HG03442 (cell line): ENCODE results near the gene SETDB1.
"Not testable (repeated sequence)": the region's sequence is repeated elsewhere in the genome, so short reads cannot be mapped to it uniquely, and the experiment has no call there.

Experiments used
- ATAC-seq: cut with Tn5 transposase; IDR thresholded peaks from one replicate; pipeline ENCODE4 v1.9.1; 2021; ENCODE audit warnings: mild to moderate bottlenecking, moderate library complexity; ENCODE audit not compliant: unreplicated experiment

The SETDB1 gene

GRCh38 chr1:150926097-150926741, at the start of gene SETDB1:
Gene SETDB1 (plus strand): TSS chr1:150926363. CDS start chr1:150927715, 1,352 bp downstream.
- ATAC-seq = peak; percentile 82

DNA sequence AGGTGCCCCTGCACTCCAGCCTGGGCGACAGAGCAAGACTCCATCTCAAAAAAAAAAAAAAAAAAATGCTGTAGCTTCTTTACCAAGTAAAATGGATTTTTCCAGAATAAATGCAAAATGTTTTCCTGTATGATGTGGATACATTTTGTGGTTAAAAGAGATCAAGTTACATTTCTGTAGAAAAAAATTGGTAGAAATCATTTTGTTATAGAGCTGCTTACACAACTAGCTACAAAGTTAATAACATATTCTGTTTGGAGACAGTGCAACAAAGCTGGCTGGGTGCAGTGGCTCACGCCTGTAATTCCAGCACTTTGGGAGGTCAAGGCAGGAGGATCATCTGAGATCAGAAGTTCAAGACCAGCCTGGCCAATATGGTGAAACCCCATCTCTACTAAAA, 47.2 kb upstream of the SETDB1 start:
- ATAC-seq = not testable (repeated sequence)

GRCh38 chr1:150881331-150882070, 44.7 kb upstream of the SETDB1 start:
- ATAC-seq = no peak

DNA sequence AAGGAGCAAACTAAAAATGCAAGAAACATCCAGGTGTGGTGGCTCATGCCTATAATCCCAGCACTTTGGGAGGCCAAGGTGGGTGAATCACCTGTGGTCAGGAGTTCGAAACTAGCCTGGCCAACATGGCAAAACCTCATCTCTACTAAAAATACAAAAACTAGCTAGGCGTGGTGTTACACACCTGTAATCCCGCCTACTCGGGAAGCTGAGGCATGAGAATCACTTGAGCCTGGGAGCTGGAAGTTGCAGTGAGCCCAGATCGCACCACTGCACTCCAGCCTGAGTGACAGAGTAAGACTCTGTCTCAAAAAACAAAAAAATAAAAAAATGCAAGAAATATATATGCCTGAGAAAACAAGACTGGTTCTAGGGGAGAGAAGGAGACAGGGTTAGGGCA, 43.0 kb upstream of the SETDB1 start:
- not testable (repeated sequence) for ATAC-seq

- ATAC-seq = no peak
Observed at GRCh38 chr1:150887018-150887417, 39.1 kb upstream of the SETDB1 start, which contains the start of gene CTXND2. Gene CTXND2 (plus strand): TSS chr1:150887136. CDS start chr1:150912315, 25,179 bp downstream.

- ATAC-seq = no peak
Observed at GRCh38 chr1:150888727-150889126, 37.4 kb upstream of the SETDB1 start.

GRCh38 chr1:150890033-150890416, 36.1 kb upstream of the SETDB1 start:
- no peak for ATAC-seq

DNA sequence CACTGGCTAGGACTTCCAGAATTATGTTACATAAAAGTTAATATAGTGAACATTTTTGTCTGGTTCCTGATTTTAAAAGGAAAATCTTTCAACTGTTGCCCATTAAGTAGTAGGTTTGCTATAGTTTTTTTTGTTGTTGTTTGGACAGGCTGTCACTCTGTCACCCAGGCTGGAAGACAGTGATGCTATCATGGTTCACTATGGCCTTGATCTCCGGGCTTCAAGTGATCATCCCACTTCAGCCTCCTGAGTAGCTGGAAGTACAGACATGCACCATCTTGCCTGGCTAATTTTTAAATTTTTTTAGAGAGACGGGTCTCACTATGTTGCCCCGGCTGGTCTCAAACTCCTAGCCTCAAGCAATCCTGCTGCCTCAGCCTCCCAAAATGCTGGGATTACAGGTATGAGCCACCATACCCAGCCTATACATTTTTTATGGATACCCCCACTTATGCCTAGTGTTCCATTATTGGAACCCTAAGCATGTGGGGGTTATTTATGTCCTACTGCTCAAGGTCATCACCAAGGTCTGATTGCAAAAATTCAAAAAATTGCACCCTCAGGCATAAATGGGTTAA, 32.7 kb upstream of the SETDB1 start:
- no peak for ATAC-seq

- no peak for ATAC-seq
Observed at GRCh38 chr1:150895618-150896017, 30.5 kb upstream of the SETDB1 start.

- ATAC-seq = not testable (repeated sequence)
Observed at GRCh38 chr1:150899795-150900194, 26.4 kb upstream of the SETDB1 start.

DNA sequence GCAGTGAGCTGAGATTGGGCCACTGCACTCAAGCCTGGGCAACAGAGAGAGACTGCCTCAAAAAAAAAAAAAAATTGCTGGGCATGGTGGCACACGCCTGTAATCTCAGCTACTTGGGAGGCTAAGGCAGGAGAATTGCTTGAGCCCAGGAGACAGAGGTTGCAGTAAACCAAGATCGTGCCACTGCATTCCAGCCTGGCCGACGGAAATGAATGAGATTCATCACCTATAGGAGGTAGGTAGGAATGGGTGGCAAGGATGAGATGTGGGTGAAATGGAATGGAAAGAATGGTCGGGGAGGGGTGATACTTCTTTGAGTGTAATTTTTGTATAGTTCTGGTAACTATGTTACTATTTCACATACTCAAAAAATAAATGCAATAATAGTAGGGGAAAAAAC, 23.8 kb upstream of the SETDB1 start:
- ATAC-seq = no peak

GRCh38 chr1:150902751-150903150, 23.4 kb upstream of the SETDB1 start:
- ATAC-seq = no peak

DNA sequence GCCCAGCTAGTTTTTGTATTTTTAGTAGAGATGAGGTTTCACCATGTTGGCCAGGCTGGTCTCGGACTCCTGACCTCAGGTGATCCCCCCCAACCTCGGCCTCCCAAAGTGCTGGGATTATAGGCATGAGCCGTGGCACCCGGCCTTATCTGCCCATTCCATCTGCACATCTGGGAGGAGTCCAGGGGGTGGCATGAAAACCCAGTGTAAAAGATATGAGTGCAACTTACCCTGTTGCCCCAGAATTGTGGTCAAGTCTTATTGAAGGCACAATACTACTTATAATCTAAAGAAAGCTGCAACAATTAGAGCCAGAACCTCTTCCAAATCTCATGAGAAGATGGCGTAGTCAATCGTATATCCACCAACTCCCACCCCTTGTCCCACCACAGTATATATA, 20.9 kb upstream of the SETDB1 start:
- no peak for ATAC-seq

DNA sequence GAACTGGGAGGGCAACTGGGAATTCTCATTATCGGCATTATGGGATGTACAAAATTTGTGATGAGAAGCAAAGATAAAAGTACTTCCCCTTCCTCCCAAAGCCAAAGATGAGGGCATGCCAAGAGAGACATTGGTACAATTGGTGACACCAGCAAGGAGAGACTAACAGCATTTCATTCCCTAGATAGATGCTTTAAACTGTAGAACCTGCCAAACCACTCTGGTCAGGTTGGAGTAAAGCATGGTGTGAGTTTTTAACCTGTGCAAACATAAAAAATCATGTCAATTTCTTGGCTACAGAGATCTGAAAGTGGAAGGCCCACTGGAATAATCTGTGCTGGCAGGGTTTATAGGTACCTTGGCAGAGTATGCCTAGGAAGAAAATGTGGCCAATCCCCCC, 19.8 kb upstream of the SETDB1 start:
- no peak for ATAC-seq

DNA sequence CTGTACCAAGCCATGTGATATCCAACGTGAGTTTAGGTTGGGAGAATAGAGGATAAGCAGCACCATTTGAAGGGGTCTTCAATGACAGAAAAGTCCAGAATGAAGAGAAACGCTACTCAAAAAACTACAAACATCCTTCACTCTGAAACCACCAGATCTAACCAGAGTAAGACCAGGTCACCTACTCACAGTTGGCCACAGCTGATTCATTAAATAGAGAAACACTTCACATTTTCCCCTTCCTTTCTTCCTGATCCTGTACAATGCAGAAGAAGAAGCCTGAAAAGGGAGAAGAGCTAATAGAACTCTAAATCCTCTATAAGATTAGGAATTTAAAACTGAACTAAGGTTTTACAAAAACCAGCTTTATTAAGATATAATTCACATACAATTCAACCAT, 19.4 kb upstream of the SETDB1 start:
- ATAC-seq = no peak

DNA sequence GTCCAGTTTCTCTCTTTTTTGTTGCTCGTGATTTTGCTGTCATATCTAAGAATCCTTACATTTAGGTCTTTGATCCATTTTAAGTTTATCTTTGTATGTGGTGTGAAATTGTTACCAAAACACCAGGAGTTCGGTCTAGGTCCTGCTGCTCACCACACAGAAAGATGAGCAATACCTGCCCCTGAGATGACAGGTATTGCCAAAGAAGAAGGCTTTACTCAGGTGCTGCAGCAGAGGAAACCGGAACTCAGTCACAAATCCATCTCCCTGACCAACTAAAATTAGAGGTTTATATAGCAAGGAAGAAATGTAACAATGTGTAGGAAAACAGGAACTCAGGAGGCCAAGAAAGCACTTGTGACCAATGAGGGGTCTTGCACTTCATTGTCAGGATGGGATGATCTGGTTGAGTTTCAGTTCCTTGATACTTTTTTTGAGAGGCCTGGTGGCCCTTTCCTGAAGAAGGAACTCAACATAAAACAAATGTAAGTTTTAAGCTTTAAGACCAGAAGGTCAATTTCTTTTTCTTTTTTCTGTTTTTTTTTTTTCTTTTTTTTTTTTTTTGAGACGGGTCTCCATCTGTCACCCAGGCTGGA, 16.5 kb upstream of the SETDB1 start:
- ATAC-seq = no peak

- no peak for ATAC-seq
Observed at GRCh38 chr1:150912623-150913022, 13.5 kb upstream of the SETDB1 start.

DNA sequence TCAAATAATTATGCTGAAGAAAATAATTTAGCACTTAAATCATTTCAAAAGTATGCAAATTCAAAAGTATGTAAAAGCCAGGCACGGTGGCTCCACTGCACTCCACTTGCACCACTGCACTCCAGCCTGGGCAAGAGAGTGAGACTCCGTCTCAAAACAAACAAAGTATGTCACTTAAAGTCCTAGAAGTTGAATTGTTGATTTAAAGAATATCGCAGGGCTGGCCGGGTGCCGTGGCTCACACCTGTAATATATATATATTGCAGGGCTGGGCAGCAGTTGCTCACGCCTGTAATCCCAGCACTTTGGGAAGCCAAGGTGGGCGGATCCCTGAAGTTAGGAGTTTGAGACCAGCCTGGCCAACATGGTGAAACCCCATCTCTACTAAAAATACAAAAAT, 8.8 kb upstream of the SETDB1 start:
- ATAC-seq = no peak

DNA sequence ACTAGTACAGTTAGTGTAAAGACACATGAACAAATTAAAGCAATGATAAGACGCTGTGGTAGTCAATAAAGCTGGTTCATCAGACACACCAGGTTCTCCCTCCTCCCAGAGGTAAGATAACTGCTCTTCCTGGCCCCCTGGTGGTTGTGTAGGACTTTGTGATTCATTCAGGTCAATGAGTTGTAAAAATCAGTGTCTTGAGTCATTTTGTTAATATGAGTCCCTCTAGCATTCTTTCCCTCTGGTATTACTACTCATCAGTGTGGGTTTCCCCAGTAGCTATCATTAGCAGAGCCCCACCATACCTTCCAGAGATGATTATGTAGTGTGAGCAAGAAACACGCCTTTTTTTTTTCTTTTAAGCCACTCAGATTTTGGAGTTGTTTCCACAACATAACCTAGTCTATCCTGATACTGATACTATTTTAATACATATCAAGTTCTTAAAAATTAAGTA, 3.6 kb upstream of the SETDB1 start:
- ATAC-seq = peak; percentile 51

DNA sequence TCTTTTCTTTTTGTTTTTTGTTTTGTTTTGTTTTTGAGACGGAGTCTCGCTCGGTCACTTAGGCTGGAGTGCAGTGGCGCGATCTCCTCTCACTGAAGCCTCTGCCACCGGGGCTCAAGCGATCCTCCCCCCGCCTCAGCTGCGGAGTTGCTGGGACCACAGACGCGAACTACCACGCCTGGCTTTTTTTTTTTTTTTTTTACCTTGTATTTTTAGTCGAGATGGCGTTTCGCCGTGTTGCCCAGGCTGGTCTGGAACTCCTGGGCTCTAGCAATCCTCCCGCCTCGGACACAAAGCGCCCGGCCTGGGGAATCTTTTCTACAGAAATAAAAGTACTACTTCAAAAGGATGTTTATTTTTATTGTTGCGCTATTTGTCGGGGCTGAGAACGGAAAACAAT, 1.1 kb upstream of the SETDB1 start:
- ATAC-seq = no peak

GRCh38 chr1:150927624-150928023, 1.5 kb downstream of the SETDB1 start:
- no peak for ATAC-seq

DNA sequence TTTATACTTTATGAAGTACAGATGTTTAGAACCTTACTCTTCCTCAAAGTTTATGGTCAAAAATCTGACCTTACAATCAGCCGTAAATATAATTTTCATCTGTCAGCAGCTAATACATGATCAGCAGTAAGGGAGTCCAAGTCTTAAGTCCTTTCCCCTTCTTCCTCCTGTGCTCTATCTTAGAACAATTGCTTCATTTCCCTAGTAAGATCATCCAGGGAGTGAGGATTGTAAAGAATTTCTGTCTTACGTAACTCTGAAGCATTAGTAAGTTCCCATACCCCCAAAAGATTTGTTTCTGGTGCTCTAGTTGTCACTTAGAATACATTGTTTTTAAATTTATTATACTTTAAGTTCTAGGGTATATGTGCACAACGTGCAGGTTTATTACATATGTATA, 2.1 kb downstream of the SETDB1 start:
- no peak for ATAC-seq
